ENCODE results near the gene TEX36.

- TF ChIP-seq CTCF (IDR thresholded peaks at IDR 0.05; ENCODE audit: poor library complexity, severe bottlenecking) = no peak
- no peak for TF ChIP-seq POLR2AphosphoS5 (IDR thresholded peaks at IDR 0.05)
- TF ChIP-seq EP300 (conservative IDR thresholded peaks at IDR 0.05; ENCODE audit: poor library complexity, severe bottlenecking) = no peak
Measured at GRCh38 chr10:125634606-125635005, 48.4 kb downstream of the TEX36 start.
